HEK293 (cell line): ENCODE data around the gene C6orf47.

Experiments
- AEBP2 ChIP-seq: fragments of 450-650 bp; formaldehyde crosslinking; IDR thresholded peaks from 2 replicates; pipeline ENCODE4 v1.5.1; 2016; ENCODE audit warnings: missing biosample characterization, missing genetic modification characterization, borderline replicate concordance
- GLIS1 ChIP-seq: fragments of 450-650 bp; formaldehyde crosslinking; IDR thresholded peaks from 2 replicates; pipeline ENCODE4 v1.5.1; 2016; ENCODE audit warnings: missing biosample characterization, missing genetic modification characterization
- HIC1 ChIP-seq: fragments of 450-650 bp; formaldehyde crosslinking; IDR thresholded peaks from 2 replicates; pipeline ENCODE4 v1.5.1; 2016; ENCODE audit warnings: missing biosample characterization, missing genetic modification characterization
- HOXD13 ChIP-seq: sonication (generic); formaldehyde crosslinking; IDR thresholded peaks from 2 replicates; pipeline ENCODE4 v1.8.0; 2022; ENCODE audit warnings: missing genetic modification reagents, borderline replicate concordance
- KLF16 ChIP-seq: fragments of 450-650 bp; formaldehyde crosslinking; IDR thresholded peaks from 2 replicates; pipeline ENCODE4 v1.5.1; 2017; ENCODE audit warnings: missing biosample characterization, missing genetic modification characterization
- OVOL3 ChIP-seq: fragments of 450-650 bp; formaldehyde crosslinking; IDR thresholded peaks from 2 replicates; pipeline ENCODE4 v1.5.1; 2016; ENCODE audit warnings: missing biosample characterization, missing genetic modification characterization
- PRDM6 ChIP-seq: fragments of 450-650 bp; formaldehyde crosslinking; IDR thresholded peaks from 2 replicates; pipeline ENCODE4 v1.5.1; 2017; ENCODE audit warnings: missing biosample characterization, missing genetic modification characterization
- RBAK ChIP-seq: fragments of 450-650 bp; formaldehyde crosslinking; IDR thresholded peaks from 2 replicates; pipeline ENCODE4 v1.5.1; 2016; ENCODE audit warnings: missing biosample characterization, missing genetic modification characterization
- SETDB1 ChIP-seq: IDR thresholded peaks from one replicate; pipeline ENCODE4 v1.6.1; 2017; ENCODE audit warnings: mild to moderate bottlenecking, low read length, moderate library complexity, mixed read lengths; ENCODE audit not compliant: insufficient read length
- SP2 ChIP-seq: fragments of 450-650 bp; formaldehyde crosslinking; IDR thresholded peaks from 2 replicates; pipeline ENCODE4 v1.5.1; 2016; ENCODE audit warnings: missing biosample characterization, missing genetic modification characterization
- ZBTB20 ChIP-seq: fragments of 450-650 bp; formaldehyde crosslinking; IDR thresholded peaks from 2 replicates; pipeline ENCODE4 v1.5.1; 2016; ENCODE audit warnings: missing biosample characterization, missing genetic modification characterization
- ZBTB49 ChIP-seq: fragments of 450-650 bp; formaldehyde crosslinking; IDR thresholded peaks from 2 replicates; pipeline ENCODE4 v1.5.1; 2016; ENCODE audit warnings: missing biosample characterization, missing genetic modification characterization, low read depth
- ZFP37 ChIP-seq: fragments of 450-650 bp; formaldehyde crosslinking; IDR thresholded peaks from 2 replicates; pipeline ENCODE4 v1.5.1; 2016; ENCODE audit warnings: missing biosample characterization, missing genetic modification characterization
- ZNF121 ChIP-seq: fragments of 450-650 bp; formaldehyde crosslinking; IDR thresholded peaks from 2 replicates; pipeline ENCODE4 v1.5.1; 2016; ENCODE audit warnings: missing biosample characterization, missing genetic modification characterization
- ZNF140 ChIP-seq: fragments of 450-650 bp; formaldehyde crosslinking; IDR thresholded peaks from 2 replicates; pipeline ENCODE4 v1.5.1; 2016; ENCODE audit warnings: missing biosample characterization, missing genetic modification characterization
- ZNF184 ChIP-seq: fragments of 450-650 bp; IDR thresholded peaks from 2 replicates; pipeline ENCODE4 v1.5.1; 2018; ENCODE audit warnings: missing biosample characterization, mild to moderate bottlenecking, missing genetic modification characterization
- ZNF214 ChIP-seq: fragments of 450-650 bp; formaldehyde crosslinking; IDR thresholded peaks from 2 replicates; pipeline ENCODE4 v1.5.1; 2017; ENCODE audit warnings: missing biosample characterization, mild to moderate bottlenecking, missing genetic modification characterization, borderline replicate concordance
- ZNF221 ChIP-seq: fragments of 450-650 bp; formaldehyde crosslinking; IDR thresholded peaks from 2 replicates; pipeline ENCODE4 v1.5.1; 2017; ENCODE audit warnings: missing biosample characterization, missing genetic modification characterization, borderline replicate concordance
- ZNF341 ChIP-seq: fragments of 450-650 bp; formaldehyde crosslinking; IDR thresholded peaks from 2 replicates; pipeline ENCODE4; 2016; ENCODE audit warnings: low read depth, missing biosample characterization, missing genetic modification characterization
- ZNF423 ChIP-seq: fragments of 450-650 bp; formaldehyde crosslinking; IDR thresholded peaks from 2 replicates; pipeline ENCODE4 v1.5.1; 2016; ENCODE audit warnings: missing biosample characterization, missing genetic modification characterization
- ZNF510 ChIP-seq: fragments of 450-650 bp; formaldehyde crosslinking; IDR thresholded peaks from 2 replicates; pipeline ENCODE4 v1.5.1; 2018; ENCODE audit warnings: mild to moderate bottlenecking, missing genetic modification characterization, missing biosample characterization; ENCODE audit not compliant: insufficient replicate concordance
- ZNF514 ChIP-seq: fragments of 450-650 bp; formaldehyde crosslinking; IDR thresholded peaks from 2 replicates; pipeline ENCODE4 v1.5.1; 2016; ENCODE audit warnings: missing biosample characterization, missing genetic modification characterization
- ZNF548 ChIP-seq: fragments of 450-650 bp; formaldehyde crosslinking; IDR thresholded peaks from 2 replicates; pipeline ENCODE4 v1.5.1; 2016; ENCODE audit warnings: missing biosample characterization, missing genetic modification characterization
- ZNF549 ChIP-seq: fragments of 450-650 bp; IDR thresholded peaks from 2 replicates; pipeline ENCODE4 v1.5.1; 2018; ENCODE audit warnings: missing biosample characterization, missing genetic modification characterization, mild to moderate bottlenecking, inconsistent platforms, moderate library complexity
- ZNF610 ChIP-seq: fragments of 450-650 bp; formaldehyde crosslinking; IDR thresholded peaks from 2 replicates; pipeline ENCODE4 v1.5.1; 2016; ENCODE audit warnings: missing biosample characterization, missing genetic modification characterization, borderline replicate concordance
- ZNF623 ChIP-seq: fragments of 450-650 bp; formaldehyde crosslinking; IDR thresholded peaks from 2 replicates; pipeline ENCODE4 v1.5.1; 2016; ENCODE audit warnings: missing biosample characterization, missing genetic modification characterization
- ZNF747 ChIP-seq: fragments of 450-650 bp; formaldehyde crosslinking; IDR thresholded peaks from 2 replicates; pipeline ENCODE4 v1.5.1; 2016; ENCODE audit warnings: missing biosample characterization, missing genetic modification characterization
- ZNF76 ChIP-seq: fragments of 450-650 bp; formaldehyde crosslinking; IDR thresholded peaks from 2 replicates; pipeline ENCODE4; 2016; ENCODE audit warnings: low read depth, missing biosample characterization, missing genetic modification characterization, borderline replicate concordance
- ZNF830 ChIP-seq: fragments of 450-650 bp; IDR thresholded peaks from 2 replicates; pipeline ENCODE4 v1.5.0; 2018; ENCODE audit warnings: missing biosample characterization, missing genetic modification characterization, low read depth, mild to moderate bottlenecking, moderate library complexity
- ZSCAN16 ChIP-seq: fragments of 450-650 bp; formaldehyde crosslinking; IDR thresholded peaks from 2 replicates; pipeline ENCODE4 v1.5.1; 2016; ENCODE audit warnings: missing biosample characterization, missing genetic modification characterization
- ZXDB ChIP-seq: fragments of 450-650 bp; formaldehyde crosslinking; IDR thresholded peaks from 2 replicates; pipeline ENCODE4 v1.5.1; 2016; ENCODE audit warnings: missing biosample characterization, missing genetic modification characterization

The C6orf47 gene

GRCh38 chr6:31660381-31661261 lies at the start of gene C6orf47 (continued):
- TF ChIP-seq ZNF623 (tag by site-specific recombination), result no peak; the same call in 1 of the 2 replicates
- no peak for TF ChIP-seq ZNF548 (tag by site-specific recombination)
- TF ChIP-seq HOXD13 (CRISPR knock-in tag), result no peak
- no peak for TF ChIP-seq ZNF121 (tag by site-specific recombination)
- TF ChIP-seq KLF16 (tag by site-specific recombination), result peak; percentile 69
- no peak for TF ChIP-seq ZNF830
- no peak for TF ChIP-seq ZNF184 (tag by site-specific recombination)
- no peak for TF ChIP-seq AEBP2 (tag by site-specific recombination)
- TF ChIP-seq RBAK, result no peak
- TF ChIP-seq ZNF76 (tag by site-specific recombination), result no peak; the same call in 1 of the 2 replicates
- TF ChIP-seq HIC1 (tag by site-specific recombination), result no peak
- TF ChIP-seq SP2 (tag by site-specific recombination), result peak; percentile 92
- TF ChIP-seq ZBTB20 (tag by site-specific recombination), result peak; percentile 96
- 0 out of 2 replicates have a peak, but pooled peaks have one; percentile 9 for TF ChIP-seq ZSCAN16 (tag by site-specific recombination)
- TF ChIP-seq ZNF214 (tag by site-specific recombination), result no peak
- TF ChIP-seq ZBTB49 (tag by site-specific recombination), result no peak
- TF ChIP-seq ZNF549, result no peak
- peak; percentile 66 for TF ChIP-seq ZNF341
- TF ChIP-seq GLIS1 (tag by site-specific recombination), result no peak
- no peak for TF ChIP-seq ZNF610 (tag by site-specific recombination)
- TF ChIP-seq ZNF140 (tag by site-specific recombination), result no peak
- TF ChIP-seq ZNF423, result no peak
- no peak for TF ChIP-seq ZFP37 (tag by site-specific recombination)
- TF ChIP-seq ZNF510, result no peak
- TF ChIP-seq SETDB1, result no peak
- no peak for TF ChIP-seq ZNF514 (tag by site-specific recombination)
- peak; percentile 64; the same call in 1 of the 2 replicates for TF ChIP-seq ZXDB
- no peak for TF ChIP-seq OVOL3 (tag by site-specific recombination)
- no peak for TF ChIP-seq ZNF221 (tag by site-specific recombination)
- no peak for TF ChIP-seq ZNF747 (tag by site-specific recombination)
- TF ChIP-seq PRDM6 (tag by site-specific recombination), result no peak
